HepG2 (cell line): ENCODE results near the gene DDX60. TPM values are rescaled to one million over a fixed set of nuclear protein-coding genes. Genes with fewer than 3 reads are reported as not detected.

Source experiments
- ARNTL ChIP-seq: sonication (generic); formaldehyde crosslinking; IDR thresholded peaks from 2 replicates; pipeline ENCODE4 v1.4.0; 2020; ENCODE audit warnings: mild to moderate bottlenecking, missing genetic modification reagents
- polyA plus RNA-seq, 8 experiments: library from polyadenylated mRNA; depleted of rRNA in 3 of 8; stranded (reverse) in 7 of 8; unstranded in 1 of 8; fragments of >200 nt; fragmentation: Illumina TruSeq in 4 of 8; extraction: Trizol in 4 of 8; gene quantifications; 2 replicates each; pipeline versions ENCODE4 v1.2.1 to v1.2.3, GENCODE V29; 2011 to 2016; ENCODE audit warnings: low read depth in 4 of 8, missing spikeins in 1 of 8, mixed read lengths in 1 of 8; ENCODE audit not compliant: insufficient read depth in 1 of 8
- total RNA-seq, 5 experiments: library from RNA; depleted of rRNA; stranded (reverse); fragments of >200 nt; fragmentation: Illumina TruSeq; extraction: Trizol; gene quantifications; 2 replicates each; pipeline ENCODE4 v1.2.3, GENCODE V29; 2016; ENCODE audit warnings: low read depth in 1 of 5

DDX60 gene
- total and polyA plus RNA-seq, 2 of the 13 experiments (the other 11 are each of a cell fraction or from before 2014, with no cell fraction given) = 0.35 TPM; not detected in 1

DNA sequence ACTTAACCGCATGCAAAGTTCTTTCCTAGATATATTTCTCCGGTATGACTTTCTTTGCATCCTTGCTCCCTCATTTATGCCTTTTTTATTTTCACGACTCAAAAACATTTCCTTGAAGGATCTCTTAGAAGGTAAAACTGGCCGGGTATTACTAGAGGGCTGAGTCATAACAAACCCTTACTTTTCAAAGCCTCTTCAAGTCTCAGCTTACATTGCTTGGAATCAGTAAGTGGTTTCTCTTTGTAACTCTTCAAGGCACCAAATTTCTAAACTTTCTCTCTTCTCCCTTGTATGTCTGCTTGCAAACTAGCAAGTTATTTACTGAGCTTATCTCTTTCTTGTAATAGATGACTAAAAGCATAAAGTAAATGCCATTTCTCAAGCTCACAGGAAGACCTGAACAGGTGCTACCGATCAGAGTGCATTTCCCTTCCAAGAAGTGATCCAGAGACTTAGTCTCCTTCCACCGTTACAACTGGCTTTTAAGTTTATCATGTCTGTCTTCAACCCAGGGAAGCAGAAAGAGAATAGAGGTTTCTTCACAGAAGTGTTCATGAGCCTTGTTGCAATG, 150.8 kb downstream of the DDX60 start (continued):
- no peak for TF ChIP-seq ARNTL

Other genes with a start within 250 kb of the DDX60 start
- not detected in 2 replicates for gene ANXA10, start 226.2 kb downstream of the DDX60 start, total RNA-seq (2016; rRNA removed; fragmentation: Illumina TruSeq; extraction: Trizol)
- 0.08 TPM in 1 of 2 replicates, not detected in the other for gene ANXA10, start 226.2 kb downstream of the DDX60 start, polyA plus RNA-seq (2011; rRNA removed)
- gene DDX60L, start 161.7 kb upstream of the DDX60 start, total RNA-seq (2016; rRNA removed; fragmentation: Illumina TruSeq; extraction: Trizol) = 0.22 and 0.24 TPM in 2 replicates
- gene DDX60L, start 161.7 kb upstream of the DDX60 start, polyA plus RNA-seq (2011; rRNA removed) = 0.26 and 0.34 TPM in 2 replicates
- gene PALLD, start 178.3 kb upstream of the DDX60 start, total RNA-seq (2016; rRNA removed; fragmentation: Illumina TruSeq; extraction: Trizol) = 1.5 and 4.8 TPM in 2 replicates
- 0.50 and 0.59 TPM in 2 replicates for gene PALLD, start 178.3 kb upstream of the DDX60 start, polyA plus RNA-seq (2011; rRNA removed)